ENCODE data around the gene ETV5.

Gene ETV5

DNA sequence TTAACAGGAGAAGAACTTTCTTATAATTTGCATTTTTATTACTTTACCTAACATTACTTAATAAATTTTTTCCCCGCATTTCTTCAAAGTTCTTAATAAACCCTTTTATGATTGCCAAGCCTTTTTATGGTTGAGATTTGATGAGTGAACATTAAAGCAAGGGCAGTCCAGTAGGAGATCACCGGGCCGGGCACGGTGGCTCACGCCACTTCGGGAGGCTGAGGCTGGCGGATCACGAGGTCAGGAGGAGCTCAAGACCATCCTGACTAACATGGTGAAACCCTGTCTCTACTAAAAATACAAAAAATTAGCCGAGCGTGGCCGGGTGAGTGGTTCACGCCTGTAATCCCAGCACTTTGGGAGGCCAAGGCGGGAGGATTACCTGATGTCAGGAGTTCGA is 109.7 kb downstream of the ETV5 start:
- Histone ChIP-seq H3K4me2 (no peak overlapping the region), H3K9ac (no peak overlapping the region), H3K27me3 (ENCODE audit: insufficient read depth, low read depth) (no peaks in the 10 kb centered on the region), H3K79me2 (ENCODE audit: insufficient read depth, low read depth) (no peaks in the 10 kb centered on the region), H2AFZ (ENCODE audit: low read depth) (no peak overlapping the region), H3K4me3 (IDR thresholded peaks at IDR 0.05; ENCODE audit: insufficient read depth, low read depth, low read length) (no peak overlapping the region), H3K36me3 (ENCODE audit: insufficient read depth) (no peaks in the 10 kb centered on the region), H3K4me1 (ENCODE audit: low read depth, poor library complexity, severe bottlenecking) (no peaks in the 10 kb centered on the region), H4K20me1 (ENCODE audit: insufficient read depth) (no peaks in the 10 kb centered on the region), H3K27ac (no peak overlapping the region)
- TF ChIP-seq, protein P1, sequence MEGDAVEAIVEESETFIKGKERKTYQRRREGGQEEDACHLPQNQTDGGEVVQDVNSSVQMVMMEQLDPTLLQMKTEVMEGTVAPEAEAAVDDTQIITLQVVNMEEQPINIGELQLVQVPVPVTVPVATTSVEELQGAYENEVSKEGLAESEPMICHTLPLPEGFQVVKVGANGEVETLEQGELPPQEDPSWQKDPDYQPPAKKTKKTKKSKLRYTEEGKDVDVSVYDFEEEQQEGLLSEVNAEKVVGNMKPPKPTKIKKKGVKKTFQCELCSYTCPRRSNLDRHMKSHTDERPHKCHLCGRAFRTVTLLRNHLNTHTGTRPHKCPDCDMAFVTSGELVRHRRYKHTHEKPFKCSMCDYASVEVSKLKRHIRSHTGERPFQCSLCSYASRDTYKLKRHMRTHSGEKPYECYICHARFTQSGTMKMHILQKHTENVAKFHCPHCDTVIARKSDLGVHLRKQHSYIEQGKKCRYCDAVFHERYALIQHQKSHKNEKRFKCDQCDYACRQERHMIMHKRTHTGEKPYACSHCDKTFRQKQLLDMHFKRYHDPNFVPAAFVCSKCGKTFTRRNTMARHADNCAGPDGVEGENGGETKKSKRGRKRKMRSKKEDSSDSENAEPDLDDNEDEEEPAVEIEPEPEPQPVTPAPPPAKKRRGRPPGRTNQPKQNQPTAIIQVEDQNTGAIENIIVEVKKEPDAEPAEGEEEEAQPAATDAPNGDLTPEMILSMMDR (conservative IDR thresholded peaks at IDR 0.05; ENCODE audit: low read depth, low read length), result no peak

GRCh38 chr3:185998136-185998535 is 110.8 kb downstream of the ETV5 start:
- H3K27me3 ChIP-seq (ENCODE audit: insufficient read depth, low read depth), result no peaks in the 10 kb centered on the region
- TF ChIP-seq, protein P1 (conservative IDR thresholded peaks at IDR 0.05; ENCODE audit: low read depth, low read length), result no peak
- no peak overlapping the region for H3K27ac ChIP-seq
- no peak overlapping the region for H3K4me3 ChIP-seq (IDR thresholded peaks at IDR 0.05; ENCODE audit: insufficient read depth, low read depth, low read length)
- H2AFZ ChIP-seq (ENCODE audit: low read depth), result no peak overlapping the region
- H3K36me3 ChIP-seq (ENCODE audit: insufficient read depth), result no peaks in the 10 kb centered on the region
- H3K9ac ChIP-seq, result no peak overlapping the region
- no peaks in the 10 kb centered on the region for H3K79me2 ChIP-seq (ENCODE audit: insufficient read depth, low read depth)
- H3K4me2 ChIP-seq, result no peak overlapping the region
- no peaks in the 10 kb centered on the region for H4K20me1 ChIP-seq (ENCODE audit: insufficient read depth)
- H3K4me1 ChIP-seq (ENCODE audit: low read depth, poor library complexity, severe bottlenecking), result no peaks in the 10 kb centered on the region

GRCh38 chr3:185997130-185997529 is 111.8 kb downstream of the ETV5 start:
- Histone ChIP-seq H3K9ac (no peak overlapping the region), H3K27me3 (ENCODE audit: insufficient read depth, low read depth) (no peaks in the 10 kb centered on the region), H3K4me2 (no peak overlapping the region), H3K4me1 (ENCODE audit: low read depth, poor library complexity, severe bottlenecking) (no peaks in the 10 kb centered on the region), H3K36me3 (ENCODE audit: insufficient read depth) (no peaks in the 10 kb centered on the region), H3K27ac (no peak overlapping the region), H3K4me3 (IDR thresholded peaks at IDR 0.05; ENCODE audit: insufficient read depth, low read depth, low read length) (no peak overlapping the region), H2AFZ (ENCODE audit: low read depth) (no peak overlapping the region), H4K20me1 (ENCODE audit: insufficient read depth) (no peaks in the 10 kb centered on the region), H3K79me2 (ENCODE audit: insufficient read depth, low read depth) (no peaks in the 10 kb centered on the region)
- TF ChIP-seq, protein P1 (conservative IDR thresholded peaks at IDR 0.05; ENCODE audit: low read depth, low read length), result no peak
